Testis (tissue), 3 donors: ENCODE results near the gene LARGE1. TPM values are rescaled to one million over a fixed set of nuclear protein-coding genes. Genes with fewer than 3 reads are reported as not detected.

ENCODE experiments used
- DNase-seq: peaks from one replicate; pipeline ENCODE4 v3.0.0-alpha.2; 2019
- H3K27ac ChIP-seq, 2 donors: fragments of 200-600 bp; sonication (generic); one replicate each; pipeline ENCODE4 v1.5.1; 2019
- H3K27me3 ChIP-seq: fragments of 200-600 bp; sonication (generic); one replicate; pipeline ENCODE4 v1.5.1; 2019
- H3K36me3 ChIP-seq: fragments of 200-600 bp; sonication (generic); one replicate; pipeline ENCODE4 v1.5.1; 2017; ENCODE audit warnings: low read depth; ENCODE audit errors: missing control alignments
- H3K4me1 ChIP-seq: fragments of 200-600 bp; sonication (generic); one replicate; pipeline ENCODE4 v1.5.1; 2019
- H3K4me3 ChIP-seq, 2 donors: fragments of 200-600 bp; sonication (generic); one replicate each; pipeline ENCODE4 v1.5.1; 2017 to 2019
- H3K9me3 ChIP-seq: fragments of 200-600 bp; sonication (generic); one replicate; pipeline ENCODE4 v1.5.1; 2017
- POLR2A ChIP-seq: fragments of 450-650 bp; IDR thresholded peaks from one replicate; pipeline ENCODE4 v1.6.1; 2017; ENCODE audit warnings: antibody characterized with exemption, mild to moderate bottlenecking, moderate library complexity
- WGBS, 2 donors: methylation state at CpG; one replicate each; pipeline ENCODE4 v1.1.5; 2018; 5-methylcytosine and 5-hydroxymethylcytosine counted together
- intact Hi-C: fragments of 100-400 bp; cut with DNase I; formaldehyde crosslinking; loops from one replicate; pipeline ENCODE4 v1.15.1; 2023; ENCODE audit warnings: low total_unique reads
- polyA plus RNA-seq: library from polyadenylated mRNA; stranded (reverse); fragments of 350-450 nt; fragmentation: Illumina TruSeq; extraction: RNeasy Lipid Tissue Mini Kit (QIAGEN cat#74804); gene quantifications from one replicate; pipeline ENCODE4 v1.2.3, GENCODE V29; 2014; ENCODE audit warnings: low read depth, low replicate concordance; ENCODE audit not compliant: insufficient read depth
- total RNA-seq, 2 donors: library from RNA; depleted of rRNA; stranded (reverse); fragments of >200 nt; gene quantifications; one replicate each; pipeline ENCODE4 v1.2.3, GENCODE V29; 2016
- TF ChIP-seq, protein P1 (sequence below), 3 experiments: fragments of 450-650 bp in 2 of 3; fragments of 200-600 bp in 1 of 3; sonication (generic) in 1 of 3; IDR thresholded peaks; one replicate each; pipeline ENCODE4 v1.5.1; 2016 to 2019; ENCODE audit warnings: antibody characterized with exemption in 3 of 3, mild to moderate bottlenecking in 2 of 3, moderate library complexity in 1 of 3

LARGE1 gene
- total and polyA plus RNA-seq, 3 donors from 2014 or later, result 19.5 to 27.3 (median 21.8) TPM

DNA sequence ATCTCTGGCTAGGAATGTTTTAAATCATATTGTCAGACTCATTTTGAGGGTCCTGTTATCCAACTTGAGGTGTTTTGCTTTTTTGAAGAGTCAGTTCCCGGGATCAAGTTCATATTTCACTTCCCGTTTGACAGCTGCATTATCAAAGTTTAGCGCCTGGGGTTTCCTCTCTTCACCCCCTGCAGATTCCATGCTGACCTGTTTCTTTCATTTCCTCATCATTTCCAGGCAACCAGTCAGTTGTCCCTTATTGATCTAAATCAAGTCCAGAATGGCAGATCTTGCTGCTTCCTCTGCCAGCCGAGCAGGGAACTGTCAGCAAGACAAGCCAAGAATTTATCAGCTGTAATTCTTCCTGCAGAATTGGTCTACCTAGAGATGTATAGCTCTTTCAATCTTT, 664.5 kb downstream of the LARGE1 start:
- H3K4me3 ChIP-seq, result no peak overlapping the region
- no peak overlapping the region for H3K27ac ChIP-seq
- H3K9me3 ChIP-seq, result no peaks in the 10 kb centered on the region
- H3K4me1 ChIP-seq, result no peaks in the 10 kb centered on the region
- no peak for DNase-seq
- TF ChIP-seq, protein P1, sequence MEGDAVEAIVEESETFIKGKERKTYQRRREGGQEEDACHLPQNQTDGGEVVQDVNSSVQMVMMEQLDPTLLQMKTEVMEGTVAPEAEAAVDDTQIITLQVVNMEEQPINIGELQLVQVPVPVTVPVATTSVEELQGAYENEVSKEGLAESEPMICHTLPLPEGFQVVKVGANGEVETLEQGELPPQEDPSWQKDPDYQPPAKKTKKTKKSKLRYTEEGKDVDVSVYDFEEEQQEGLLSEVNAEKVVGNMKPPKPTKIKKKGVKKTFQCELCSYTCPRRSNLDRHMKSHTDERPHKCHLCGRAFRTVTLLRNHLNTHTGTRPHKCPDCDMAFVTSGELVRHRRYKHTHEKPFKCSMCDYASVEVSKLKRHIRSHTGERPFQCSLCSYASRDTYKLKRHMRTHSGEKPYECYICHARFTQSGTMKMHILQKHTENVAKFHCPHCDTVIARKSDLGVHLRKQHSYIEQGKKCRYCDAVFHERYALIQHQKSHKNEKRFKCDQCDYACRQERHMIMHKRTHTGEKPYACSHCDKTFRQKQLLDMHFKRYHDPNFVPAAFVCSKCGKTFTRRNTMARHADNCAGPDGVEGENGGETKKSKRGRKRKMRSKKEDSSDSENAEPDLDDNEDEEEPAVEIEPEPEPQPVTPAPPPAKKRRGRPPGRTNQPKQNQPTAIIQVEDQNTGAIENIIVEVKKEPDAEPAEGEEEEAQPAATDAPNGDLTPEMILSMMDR (IDR thresholded peaks at IDR 0.05), result no peak
- TF ChIP-seq POLR2A, result no peak
- intact Hi-C loops, result no loop called here
- no peaks in the 10 kb centered on the region for H3K36me3 ChIP-seq
- 31 to 44% methylated on average over 4 of the region's 4 CpGs for WGBS, 2 donors
- no peaks in the 10 kb centered on the region for H3K27me3 ChIP-seq

DNA sequence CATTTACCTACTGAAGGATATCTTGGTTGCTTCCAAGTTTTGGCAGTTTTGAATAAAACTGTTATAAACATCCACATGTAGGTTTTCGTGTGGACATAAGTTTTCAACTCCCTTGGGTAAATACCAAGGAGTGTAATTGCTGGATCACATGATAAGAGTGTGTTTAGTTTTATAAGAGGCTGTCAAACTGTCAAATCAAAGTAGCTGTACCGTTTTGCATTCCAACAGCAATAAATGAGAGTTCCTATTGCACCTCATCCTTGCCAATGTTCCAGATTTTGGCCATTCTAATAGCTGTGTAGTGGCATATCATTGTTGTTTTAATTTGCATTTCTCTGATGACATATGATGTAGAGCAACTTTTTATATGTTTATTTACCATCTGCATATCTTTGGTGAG, 671.3 kb downstream of the LARGE1 start:
- H3K9me3 ChIP-seq, result no peaks in the 10 kb centered on the region
- no peaks in the 10 kb centered on the region for H3K36me3 ChIP-seq
- WGBS, 2 donors, result 37 to 63% methylated on average over 2 of the region's 2 CpGs
- no peak overlapping the region for H3K27ac ChIP-seq
- no peak for DNase-seq
- H3K27me3 ChIP-seq, result no peaks in the 10 kb centered on the region
- intact Hi-C loops, result no loop called here
- H3K4me1 ChIP-seq, result no peaks in the 10 kb centered on the region
- no peak for TF ChIP-seq POLR2A
- TF ChIP-seq, protein P1 (IDR thresholded peaks at IDR 0.05), result no peak
- H3K4me3 ChIP-seq, result no peak overlapping the region

DNA sequence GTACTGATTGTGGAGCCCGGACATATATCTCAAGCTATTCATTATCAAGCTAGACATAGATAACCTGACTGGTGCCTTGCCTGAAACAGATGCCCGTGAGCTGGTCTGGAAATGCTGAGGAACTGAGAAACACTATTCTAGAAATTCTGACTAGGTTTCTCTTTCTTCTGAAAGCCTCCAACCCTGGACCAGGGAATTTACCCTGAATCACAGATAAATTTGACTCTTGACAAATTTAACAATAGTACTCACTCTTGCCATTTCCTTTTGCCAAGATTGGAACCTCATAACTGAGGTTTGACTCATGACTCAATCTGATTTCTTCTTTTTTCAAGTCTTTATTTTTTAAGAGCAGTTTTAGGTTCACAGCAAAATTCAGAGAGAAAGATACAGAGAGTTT, 672.5 kb downstream of the LARGE1 start:
- WGBS, 2 donors, result 55 to 69% methylated on average over 2 of the region's 2 CpGs
- Histone ChIP-seq H3K4me3 (no peak overlapping the region), H3K9me3 (no peaks in the 10 kb centered on the region), H3K36me3 (no peaks in the 10 kb centered on the region), H3K27me3 (no peaks in the 10 kb centered on the region), H3K4me1 (no peaks in the 10 kb centered on the region), H3K27ac (no peak overlapping the region)
- intact Hi-C loops, result no loop called here
- TF ChIP-seq, protein P1 (IDR thresholded peaks at IDR 0.05), result no peak
- no peak for TF ChIP-seq POLR2A
- DNase-seq, result no peak

DNA sequence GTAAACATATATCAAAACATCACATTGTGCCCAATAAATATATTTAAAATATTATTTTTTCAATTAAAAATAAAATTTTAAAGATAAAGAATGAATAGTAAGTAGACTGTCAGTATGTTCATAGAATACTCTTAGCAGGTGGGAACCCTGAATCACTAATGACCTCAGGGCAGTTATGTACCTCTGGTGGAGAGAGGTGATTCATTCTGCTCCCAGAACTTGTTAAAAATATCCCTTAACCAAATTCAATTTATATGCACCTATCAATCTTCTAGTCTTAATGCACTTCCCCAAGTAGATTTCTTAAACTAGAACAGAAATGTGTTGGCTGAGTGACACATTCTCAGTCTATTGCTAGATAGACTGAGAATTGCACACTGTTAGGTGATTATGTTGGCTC, 678.2 kb downstream of the LARGE1 start:
- intact Hi-C loops, result no loop called here
- DNase-seq, result no peak
- no peak overlapping the region for H3K4me3 ChIP-seq

DNA sequence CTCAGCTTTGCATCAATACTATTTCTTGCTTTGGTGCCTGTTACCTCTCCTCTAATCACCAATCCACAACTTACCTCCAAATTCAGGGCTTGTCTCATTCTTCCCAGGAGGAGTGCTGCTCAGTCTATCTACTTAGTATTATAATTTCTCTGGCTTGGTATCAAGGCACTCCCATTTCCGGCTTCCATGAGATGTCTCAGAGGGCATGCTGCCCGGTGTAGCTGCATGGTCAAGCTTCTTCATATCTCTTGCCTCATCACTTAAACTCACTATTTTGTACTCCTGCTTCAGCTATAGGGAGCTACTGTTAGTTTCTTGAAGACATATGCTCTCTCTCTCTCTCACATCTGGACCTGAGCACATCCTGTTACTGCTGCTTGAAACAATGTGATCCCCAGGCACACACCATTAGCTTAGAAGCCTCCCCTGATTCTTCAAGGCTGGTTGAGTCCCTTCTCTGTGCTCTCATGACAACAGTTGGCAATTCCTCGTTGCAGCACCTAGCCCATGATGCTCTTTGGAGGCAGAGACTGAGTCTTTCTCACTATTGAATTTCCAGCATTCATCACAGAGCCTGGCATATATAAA, 679.3 kb downstream of the LARGE1 start:
- TF ChIP-seq, protein P1 (IDR thresholded peaks at IDR 0.05), result no peak
- TF ChIP-seq POLR2A, result no peak
- no peak for DNase-seq
- no peak overlapping the region for H3K27ac ChIP-seq
- 62 to 70% methylated on average over 3 of the region's 3 CpGs for WGBS, 2 donors
- intact Hi-C loops, result no loop called here
- H3K4me3 ChIP-seq, result no peak overlapping the region
- no peaks in the 10 kb centered on the region for H3K9me3 ChIP-seq
- H3K27me3 ChIP-seq, result no peaks in the 10 kb centered on the region
- no peaks in the 10 kb centered on the region for H3K36me3 ChIP-seq
- H3K4me1 ChIP-seq, result no peaks in the 10 kb centered on the region

More for the DNA sequence above, 678.2 kb downstream of the LARGE1 start:
- TF ChIP-seq, protein P1 (IDR thresholded peaks at IDR 0.05), result no peak
- TF ChIP-seq POLR2A, result no peak
- H3K36me3 ChIP-seq, result no peaks in the 10 kb centered on the region
- no peaks in the 10 kb centered on the region for H3K27me3 ChIP-seq
- H3K9me3 ChIP-seq, result no peaks in the 10 kb centered on the region
- no peak overlapping the region for H3K27ac ChIP-seq
- no peaks in the 10 kb centered on the region for H3K4me1 ChIP-seq
